Measurements from ENCODE around the gene PARP2.
"Not testable (repeated sequence)": the region's sequence is repeated elsewhere in the genome, so short reads cannot be mapped to it uniquely, and the experiment has no call there.

Gene PARP2

GRCh38 chr14:20343092-20343861, at the start of gene PARP2:
TSS of gene PARP2 (plus strand) at chr14:20343635. CDS start at chr14:20343642, 7 bp downstream.
- peak; percentile 100 for DNase-seq

- no peak for DNase-seq
Observed at GRCh38 chr14:20294636-20295035, 48.8 kb upstream of the PARP2 start.

GRCh38 chr14:20295067-20295466, 48.4 kb upstream of the PARP2 start:
- DNase-seq, result no peak

- no peak for DNase-seq
Observed at GRCh38 chr14:20302042-20302755, 41.2 kb upstream of the PARP2 start.

- DNase-seq, result peak; percentile 83
Observed at GRCh38 chr14:20305265-20306078, 38.0 kb upstream of the PARP2 start, which contains the start of gene TTC5. TSS of gene TTC5 (minus strand) at chr14:20305951. CDS start at chr14:20305937, 14 bp downstream.

- DNase-seq, result no peak
Observed at GRCh38 chr14:20306079-20306423, 37.4 kb upstream of the PARP2 start.

- no peak for DNase-seq
Observed at GRCh38 chr14:20314026-20314425, 29.4 kb upstream of the PARP2 start.

- no peak for DNase-seq
Observed at GRCh38 chr14:20317720-20318119, 25.7 kb upstream of the PARP2 start.

GRCh38 chr14:20327005-20327869, 16.2 kb upstream of the PARP2 start:
- peak; percentile 67 for DNase-seq

GRCh38 chr14:20328705-20329104, 14.7 kb upstream of the PARP2 start:
- no peak for DNase-seq

- no peak for DNase-seq
Observed at GRCh38 chr14:20329355-20329754, 14.1 kb upstream of the PARP2 start.

- no peak for DNase-seq
Observed at GRCh38 chr14:20331053-20331613, 12.3 kb upstream of the PARP2 start.

- DNase-seq, result no peak
Observed at GRCh38 chr14:20332431-20332787, 11.0 kb upstream of the PARP2 start.

- DNase-seq, result peak; percentile 83
Observed at GRCh38 chr14:20332788-20333493, 10.5 kb upstream of the PARP2 start, which contains the start of gene CCNB1IP1. TSS of gene CCNB1IP1 (minus strand) at chr14:20333279. CDS start at chr14:20316523, 16,756 bp downstream.

GRCh38 chr14:20333494-20333841, 10.0 kb upstream of the PARP2 start:
- DNase-seq, result no peak

- no peak for DNase-seq
Observed at GRCh38 chr14:20334017-20334416, 9.4 kb upstream of the PARP2 start.

GRCh38 chr14:20341032-20341431, 2.4 kb upstream of the PARP2 start:
- not testable (repeated sequence) for DNase-seq

GRCh38 chr14:20341646-20342045, 1.8 kb upstream of the PARP2 start:
- DNase-seq, result no peak

GRCh38 chr14:20343862-20344220, 406 bp downstream of the PARP2 start:
- no peak for DNase-seq

- no peak for DNase-seq
Observed at GRCh38 chr14:20345366-20345765, 1.9 kb downstream of the PARP2 start.

GRCh38 chr14:20346713-20347112, 3.3 kb downstream of the PARP2 start:
- DNase-seq, result no peak

GRCh38 chr14:20347747-20348146, 4.3 kb downstream of the PARP2 start:
- DNase-seq, result no peak

All from NCI-H1092 (cell line).